Caco-2 (cell line): Measurements from ENCODE around the gene ASGR1. TPM values are rescaled to one million over a fixed set of nuclear protein-coding genes. Genes with fewer than 3 reads are reported as not detected.
"Not testable (repeated sequence)": the region's sequence is repeated elsewhere in the genome, so short reads cannot be mapped to it uniquely, and the experiment has no call there.

Experiments used
- BruUV-seq: library from RNA; stranded (reverse); fragments of 400-500 nt; replicated peaks from 2 replicates; lab custom pipeline; 2021; lab: Mats Ljungman, UMichigan
- CTCF ChIA-PET: fragments of 300-600 bp; sonication (Branson Sonifier 250); formaldehyde crosslinking; loops from one replicate; lab custom pipeline; 2022; ENCODE audit warnings: antibody characterized with exemption; lab: Charles Lee
- POLR2A ChIA-PET: fragments of 300-600 bp; sonication (Branson Sonifier 250); formaldehyde crosslinking; loops from one replicate; lab custom pipeline; 2022; ENCODE audit warnings: antibody characterized with exemption; lab: Charles Lee
- DNase-seq, 2 experiments: peaks; one replicate each; pipeline versions ENCODE4 v3.0.0 to v3.0.0-alpha.2; 2020 to 2022
- H3K27me3 ChIP-seq: replicated peaks from 2 replicates; pipeline ENCODE4 v1.6.0; 2011; ENCODE audit warnings: low read length; ENCODE audit not compliant: control insufficient read depth, insufficient read depth
- H3K36me3 ChIP-seq: 2 replicates; pipeline ENCODE4 v1.5.1; 2011; ENCODE audit warnings: low read length; ENCODE audit not compliant: control insufficient read depth, insufficient read depth
- H3K4me1 ChIP-seq: fragments of 250-450 bp; sonication (Bioruptor Pico); 2 replicates; pipeline ENCODE4 v1.5.1; 2020; ENCODE audit warnings: mild to moderate bottlenecking
- H3K4me3 ChIP-seq: 2 replicates; pipeline ENCODE4 v1.5.1; 2011; ENCODE audit warnings: low read depth, mild to moderate bottlenecking, control low read depth, low read length
- H3K9me3 ChIP-seq: fragments of 250-450 bp; sonication (Bioruptor Pico); 2 replicates; pipeline ENCODE4 v1.5.1; 2020; ENCODE audit warnings: mild to moderate bottlenecking, moderate library complexity
- H3K27ac Mint-ChIP-seq: one replicate; pipeline ENCODE4 v1.8.0; 2022; ENCODE audit warnings: mixed read lengths; ENCODE audit not compliant: unreplicated experiment
- H3K27me3 Mint-ChIP-seq: one replicate; pipeline ENCODE4 v1.8.0; 2022; ENCODE audit warnings: mixed read lengths; ENCODE audit not compliant: insufficient read depth, unreplicated experiment
- H3K36me3 Mint-ChIP-seq: one replicate; pipeline ENCODE4 v1.8.0; 2022; ENCODE audit warnings: mild to moderate bottlenecking, mixed read lengths; ENCODE audit not compliant: insufficient read depth, unreplicated experiment
- H3K4me1 Mint-ChIP-seq: one replicate; pipeline ENCODE4 v1.8.0; 2022; ENCODE audit warnings: low read depth, mixed read lengths; ENCODE audit not compliant: unreplicated experiment
- H3K4me3 Mint-ChIP-seq: one replicate; pipeline ENCODE4 v1.8.0; 2022; ENCODE audit warnings: mild to moderate bottlenecking, moderate library complexity, mixed read lengths; ENCODE audit not compliant: unreplicated experiment
- H3K9me3 Mint-ChIP-seq: one replicate; pipeline ENCODE4 v1.8.0; 2022; ENCODE audit warnings: mixed read lengths; ENCODE audit not compliant: unreplicated experiment
- intact Hi-C: fragments of 100-400 bp; cut with micrococcal nuclease; formaldehyde crosslinking; loops from one replicate; pipeline ENCODE4 v1.10.0; 2022; ENCODE audit not compliant: unreplicated experiment
- total RNA-seq: library from RNA; stranded (reverse); gene quantifications from 2 replicates; pipeline ENCODE4 v1.2.3, GENCODE V29; 2022
- TF ChIP-seq, protein P1 (sequence below), 2 experiments: fragments of 200-600 bp in 1 of 2; IDR thresholded peaks; 1 replicate in 1 of 2; 2 replicates in 1 of 2; pipeline versions ENCODE4 v1.5.1 to v1.8.0; 2011 to 2022; ENCODE audit warnings: antibody characterized with exemption in 1 of 2, control low read depth in 1 of 2, inconsistent platforms in 1 of 2, low read depth in 1 of 2, low read length in 1 of 2, mild to moderate bottlenecking in 1 of 2, moderate library complexity in 1 of 2; ENCODE audit not compliant: insufficient read depth in 1 of 2, severe bottlenecking in 1 of 2, unreplicated experiment in 1 of 2

Gene ASGR1
- total RNA-seq, 1 experiment from 2014 or later, result 9.2 TPM

DNA sequence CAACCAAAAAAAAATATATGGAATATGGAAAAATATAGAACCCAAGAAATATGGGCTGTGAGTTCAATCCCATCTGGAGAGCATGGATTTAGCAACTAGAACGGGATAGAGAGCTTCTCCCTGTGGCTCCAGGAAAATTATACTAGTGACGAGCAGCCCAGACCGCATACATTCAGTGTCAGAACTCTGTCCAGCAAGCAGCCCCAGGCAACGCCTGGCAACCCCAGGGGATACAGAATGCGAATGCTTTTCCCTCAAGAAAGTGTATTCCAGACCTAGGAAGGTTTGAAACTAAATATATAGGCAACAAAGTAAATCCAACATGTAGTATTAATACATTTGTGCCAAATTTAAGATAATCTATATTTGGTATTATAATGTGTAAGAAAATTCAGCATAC, 51.0 kb downstream of the ASGR1 start:
- H3K4me1 ChIP-seq, result no peaks in the 10 kb centered on the region
- no peaks in the 10 kb centered on the region for H3K27me3 Mint-ChIP-seq
- H3K27ac Mint-ChIP-seq, result no peak overlapping the region
- H3K36me3 Mint-ChIP-seq, result no peaks in the 10 kb centered on the region
- no peak overlapping the region for H3K4me3 ChIP-seq
- H3K4me1 Mint-ChIP-seq, result peaks cover 6% of the 10 kb centered on the region
- ChIA-PET CTCF (no interaction called here), POLR2A (no interaction called here)
- H3K36me3 ChIP-seq, result no peaks in the 10 kb centered on the region
- no peaks in the 10 kb centered on the region for H3K9me3 Mint-ChIP-seq
- no peaks in the 10 kb centered on the region for H3K27me3 ChIP-seq
- no peaks in the 10 kb centered on the region for H3K9me3 ChIP-seq
- TF ChIP-seq, protein P1, sequence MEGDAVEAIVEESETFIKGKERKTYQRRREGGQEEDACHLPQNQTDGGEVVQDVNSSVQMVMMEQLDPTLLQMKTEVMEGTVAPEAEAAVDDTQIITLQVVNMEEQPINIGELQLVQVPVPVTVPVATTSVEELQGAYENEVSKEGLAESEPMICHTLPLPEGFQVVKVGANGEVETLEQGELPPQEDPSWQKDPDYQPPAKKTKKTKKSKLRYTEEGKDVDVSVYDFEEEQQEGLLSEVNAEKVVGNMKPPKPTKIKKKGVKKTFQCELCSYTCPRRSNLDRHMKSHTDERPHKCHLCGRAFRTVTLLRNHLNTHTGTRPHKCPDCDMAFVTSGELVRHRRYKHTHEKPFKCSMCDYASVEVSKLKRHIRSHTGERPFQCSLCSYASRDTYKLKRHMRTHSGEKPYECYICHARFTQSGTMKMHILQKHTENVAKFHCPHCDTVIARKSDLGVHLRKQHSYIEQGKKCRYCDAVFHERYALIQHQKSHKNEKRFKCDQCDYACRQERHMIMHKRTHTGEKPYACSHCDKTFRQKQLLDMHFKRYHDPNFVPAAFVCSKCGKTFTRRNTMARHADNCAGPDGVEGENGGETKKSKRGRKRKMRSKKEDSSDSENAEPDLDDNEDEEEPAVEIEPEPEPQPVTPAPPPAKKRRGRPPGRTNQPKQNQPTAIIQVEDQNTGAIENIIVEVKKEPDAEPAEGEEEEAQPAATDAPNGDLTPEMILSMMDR (IDR thresholded peaks at IDR 0.05; ENCODE audit: insufficient read depth in 1 of 2, low read depth in 1 of 2, low read length in 1 of 2, severe bottlenecking in 1 of 2, unreplicated experiment in 1 of 2), result no peak
- intact Hi-C loops, result no loop called here
- no peak overlapping the region for H3K4me3 Mint-ChIP-seq
- DNase-seq, result no peak
- BruUV-seq, result no TSS peak

DNA sequence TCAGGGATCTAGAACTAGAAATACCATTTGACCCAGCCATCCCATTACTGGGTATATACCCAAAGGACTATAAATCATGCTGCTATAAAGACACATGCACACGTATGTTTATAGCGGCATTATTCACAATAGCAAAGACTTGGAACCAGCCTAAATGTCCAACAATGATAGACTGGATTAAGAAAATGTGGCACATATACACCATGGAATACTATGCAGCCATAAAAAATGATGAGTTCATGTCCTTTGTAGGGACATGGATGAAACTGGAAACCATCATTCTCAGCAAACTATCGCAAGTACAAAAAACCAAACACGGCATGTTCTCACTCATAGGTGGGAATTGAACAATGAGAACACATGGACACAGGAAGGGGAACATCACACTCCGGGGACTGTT, 51.7 kb downstream of the ASGR1 start:
- POLR2A ChIA-PET, H3K27ac Mint-ChIP-seq, H3K4me3 ChIP-seq, H3K9me3 Mint-ChIP-seq, DNase-seq, H3K27me3 Mint-ChIP-seq, H3K27me3 ChIP-seq, BruUV-seq, intact Hi-C loops, H3K4me3 Mint-ChIP-seq, H3K4me1 ChIP-seq, H3K4me1 Mint-ChIP-seq, H3K36me3 ChIP-seq, H3K9me3 ChIP-seq, H3K36me3 Mint-ChIP-seq, CTCF ChIA-PET: not testable (repeated sequence)

DNA sequence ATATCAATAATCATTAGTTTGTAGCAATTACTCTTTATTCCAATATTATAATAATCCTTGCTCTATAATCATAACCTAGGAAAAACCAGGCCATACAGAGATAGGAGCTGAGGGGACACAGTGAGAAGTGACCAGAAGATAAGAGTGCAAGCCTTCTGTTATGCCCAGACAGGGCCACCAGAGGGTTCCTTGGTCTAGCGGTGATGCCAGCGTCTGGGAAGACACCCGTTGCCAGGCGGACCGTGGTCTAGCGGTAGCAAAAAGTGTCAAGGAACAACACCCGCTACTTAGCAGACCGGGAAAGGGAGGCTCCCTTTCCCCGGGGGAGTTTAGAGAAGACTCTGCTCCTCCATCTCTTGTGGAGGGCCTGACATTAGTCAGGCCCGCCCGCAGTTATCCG, 52.8 kb downstream of the ASGR1 start:
- POLR2A ChIA-PET, H3K36me3 Mint-ChIP-seq, H3K27ac Mint-ChIP-seq, H3K4me1 ChIP-seq, CTCF ChIA-PET, H3K27me3 Mint-ChIP-seq, H3K9me3 ChIP-seq, H3K4me3 ChIP-seq, intact Hi-C loops, DNase-seq, H3K27me3 ChIP-seq, H3K9me3 Mint-ChIP-seq, BruUV-seq, H3K4me1 Mint-ChIP-seq, H3K36me3 ChIP-seq, H3K4me3 Mint-ChIP-seq: not testable (repeated sequence)

DNA sequence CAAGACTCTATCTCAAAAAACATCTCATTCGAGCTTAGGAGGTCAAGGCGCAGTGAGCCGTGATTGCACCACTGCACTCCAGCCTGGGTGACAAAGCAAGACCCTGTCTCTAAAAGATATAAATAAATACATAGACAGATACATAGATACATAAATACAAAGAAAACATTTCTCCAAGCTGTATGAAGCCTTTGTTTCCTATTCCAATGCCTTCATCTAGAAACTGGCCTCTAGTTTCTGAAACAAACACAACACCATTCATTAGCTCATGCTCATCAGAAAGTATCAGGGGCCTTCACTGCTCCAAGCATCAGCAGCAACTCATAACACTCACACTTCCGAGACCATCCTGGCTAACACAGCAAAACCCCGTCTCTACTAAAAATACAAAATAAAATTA, 54.2 kb downstream of the ASGR1 start:
- TF ChIP-seq, protein P1 (IDR thresholded peaks at IDR 0.05; ENCODE audit: insufficient read depth in 1 of 2, low read depth in 1 of 2, low read length in 1 of 2, severe bottlenecking in 1 of 2, unreplicated experiment in 1 of 2), result no peak
- Histone ChIP-seq H3K4me3 (no peak overlapping the region), H3K9me3 (no peaks in the 10 kb centered on the region), H3K27me3 (no peaks in the 10 kb centered on the region), H3K36me3 (no peaks in the 10 kb centered on the region), H3K4me1 (no peaks in the 10 kb centered on the region)
- DNase-seq, result no peak
- Mint-ChIP-seq H3K27me3 (no peaks in the 10 kb centered on the region), H3K4me1 (peaks cover 6% of the 10 kb centered on the region), H3K9me3 (no peaks in the 10 kb centered on the region), H3K27ac (no peak overlapping the region), H3K4me3 (no peak overlapping the region), H3K36me3 (no peaks in the 10 kb centered on the region)
- BruUV-seq, result no TSS peak
- ChIA-PET POLR2A (no interaction called here), CTCF (interaction anchor here (0.6 kb wide), 1 partner anchor 21 kb away, joined by 3 read pairs; no protein-coding TSS in a partner anchor)
- intact Hi-C loops, result no loop called here
